ENCODE data around the gene PDCD7.
"Not testable (repeated sequence)": the region's sequence is repeated elsewhere in the genome, so short reads cannot be mapped to it uniquely, and the experiment has no call there.

Gene PDCD7

GRCh38 chr15:65074946-65075345 is 58.7 kb downstream of the PDCD7 start:
- not testable (repeated sequence) for H3K27me3 ChIP-seq (ENCODE audit: insufficient read depth, low read length, poor library complexity, severe bottlenecking); H3K4me2 ChIP-seq (ENCODE audit: low read depth, low read length, poor library complexity, severe bottlenecking); H3K9me2 ChIP-seq (replicated peaks; ENCODE audit: low read depth, low read length); H3K4me3 ChIP-seq (ENCODE audit: low read length, poor library complexity, severe bottlenecking); H3K9me3 ChIP-seq (ENCODE audit: insufficient read depth, low read depth, low read length); H3K9ac ChIP-seq (ENCODE audit: low read depth, low read length, poor library complexity, severe bottlenecking); H3F3A ChIP-seq (ENCODE audit: low read depth); H2AFZ ChIP-seq (ENCODE audit: low read length); H3K36me3 ChIP-seq (ENCODE audit: insufficient read depth, low read length); H4K20me1 ChIP-seq (ENCODE audit: insufficient read depth, low read length, poor library complexity, severe bottlenecking); H3K79me2 ChIP-seq (ENCODE audit: insufficient read depth, low read length)
- peaks cover 31% of the 10 kb centered on the region for H3K4me1 ChIP-seq (ENCODE audit: insufficient read depth, low read length, poor library complexity, severe bottlenecking)

GRCh38 chr15:65072617-65073016 is 61.0 kb downstream of the PDCD7 start:
- Histone ChIP-seq H3K9me3 (ENCODE audit: insufficient read depth, low read depth, low read length) (no peaks in the 10 kb centered on the region), H4K20me1 (ENCODE audit: insufficient read depth, low read length, poor library complexity, severe bottlenecking) (no peaks in the 10 kb centered on the region), H3K79me2 (ENCODE audit: insufficient read depth, low read length) (no peaks in the 10 kb centered on the region), H3K4me2 (ENCODE audit: low read depth, low read length, poor library complexity, severe bottlenecking) (no peak overlapping the region), H3K4me3 (ENCODE audit: low read length, poor library complexity, severe bottlenecking) (no peak overlapping the region), H2AFZ (ENCODE audit: low read length) (no peak overlapping the region), H3K9me2 (replicated peaks; ENCODE audit: low read depth, low read length) (no peaks in the 10 kb centered on the region), H3K36me3 (ENCODE audit: insufficient read depth, low read length) (no peaks in the 10 kb centered on the region), H3F3A (ENCODE audit: low read depth) (no peaks in the 10 kb centered on the region), H3K27me3 (ENCODE audit: insufficient read depth, low read length, poor library complexity, severe bottlenecking) (no peaks in the 10 kb centered on the region), H3K4me1 (ENCODE audit: insufficient read depth, low read length, poor library complexity, severe bottlenecking) (peaks cover 31% of the 10 kb centered on the region), H3K9ac (ENCODE audit: low read depth, low read length, poor library complexity, severe bottlenecking) (no peak overlapping the region)
- TF ChIP-seq EZH2phosphoT487 (IDR thresholded peaks at IDR 0.05; ENCODE audit: borderline replicate concordance) = no peak
- TF ChIP-seq CTCF (conservative IDR thresholded peaks at IDR 0.05; ENCODE audit: low read length) = no peak

GRCh38 chr15:65072027-65072426 is 61.6 kb downstream of the PDCD7 start:
- Histone ChIP-seq H3K79me2 (ENCODE audit: insufficient read depth, low read length) (no peaks in the 10 kb centered on the region), H2AFZ (ENCODE audit: low read length) (no peak overlapping the region), H3K9me3 (ENCODE audit: insufficient read depth, low read depth, low read length) (no peaks in the 10 kb centered on the region), H3K9ac (ENCODE audit: low read depth, low read length, poor library complexity, severe bottlenecking) (no peak overlapping the region), H3F3A (ENCODE audit: low read depth) (no peaks in the 10 kb centered on the region), H3K27me3 (ENCODE audit: insufficient read depth, low read length, poor library complexity, severe bottlenecking) (no peaks in the 10 kb centered on the region), H4K20me1 (ENCODE audit: insufficient read depth, low read length, poor library complexity, severe bottlenecking) (no peaks in the 10 kb centered on the region), H3K4me1 (ENCODE audit: insufficient read depth, low read length, poor library complexity, severe bottlenecking) (peaks cover 31% of the 10 kb centered on the region), H3K9me2 (replicated peaks; ENCODE audit: low read depth, low read length) (no peaks in the 10 kb centered on the region), H3K4me3 (ENCODE audit: low read length, poor library complexity, severe bottlenecking) (no peak overlapping the region), H3K4me2 (ENCODE audit: low read depth, low read length, poor library complexity, severe bottlenecking) (peak overlapping the region; percentile 17), H3K36me3 (ENCODE audit: insufficient read depth, low read length) (no peaks in the 10 kb centered on the region)
- TF ChIP-seq CTCF (conservative IDR thresholded peaks at IDR 0.05; ENCODE audit: low read length) = no peak

GRCh38 chr15:65071381-65071811 is 62.2 kb downstream of the PDCD7 start:
- TF ChIP-seq CTCF (conservative IDR thresholded peaks at IDR 0.05; ENCODE audit: low read length) (no peak), EZH2phosphoT487 (IDR thresholded peaks at IDR 0.05; ENCODE audit: borderline replicate concordance) (no peak)

More at GRCh38 chr15:65071381-65071811, 62.2 kb downstream of the PDCD7 start:
- Histone ChIP-seq H3K4me3 (ENCODE audit: low read length, poor library complexity, severe bottlenecking) (no peak overlapping the region), H3F3A (ENCODE audit: low read depth) (no peaks in the 10 kb centered on the region), H3K79me2 (ENCODE audit: insufficient read depth, low read length) (no peaks in the 10 kb centered on the region), H3K9me2 (replicated peaks; ENCODE audit: low read depth, low read length) (no peaks in the 10 kb centered on the region), H3K27me3 (ENCODE audit: insufficient read depth, low read length, poor library complexity, severe bottlenecking) (no peaks in the 10 kb centered on the region), H3K4me1 (ENCODE audit: insufficient read depth, low read length, poor library complexity, severe bottlenecking) (peaks cover 26% of the 10 kb centered on the region), H3K9ac (ENCODE audit: low read depth, low read length, poor library complexity, severe bottlenecking) (no peak overlapping the region), H2AFZ (ENCODE audit: low read length) (no peak overlapping the region), H3K36me3 (ENCODE audit: insufficient read depth, low read length) (no peaks in the 10 kb centered on the region), H3K9me3 (ENCODE audit: insufficient read depth, low read depth, low read length) (no peaks in the 10 kb centered on the region), H3K4me2 (ENCODE audit: low read depth, low read length, poor library complexity, severe bottlenecking) (no peak overlapping the region), H4K20me1 (ENCODE audit: insufficient read depth, low read length, poor library complexity, severe bottlenecking) (no peaks in the 10 kb centered on the region)

All from Loucy (cell line).